GM23338 (cell line): ENCODE data around the gene ATP8A1. TPM values are rescaled to one million over a fixed set of nuclear protein-coding genes. Genes with fewer than 3 reads are reported as not detected.

Experiments
- ATAC-seq: fragments of 200-7000 bp; cut with Tn5 transposase; 3 replicates; pipeline ENCODE4 v1.9.1; 2020
- DNase-seq: peaks from one replicate; pipeline ENCODE4 v3.0.0-alpha.2; 2015; ENCODE audit warnings: low spot score
- H2AFZ ChIP-seq: fragments of 200-600 bp; sonication (generic); 2 replicates; pipeline ENCODE4 v1.8.0; 2016; ENCODE audit warnings: antibody characterized with exemption, mild to moderate bottlenecking, moderate library complexity
- H3F3A ChIP-seq: fragments of 200-600 bp; sonication (generic); replicated peaks from 2 replicates; pipeline ENCODE4 v1.8.0; 2017; ENCODE audit warnings: antibody characterized with exemption, mixed run types, low read depth
- H3K27ac ChIP-seq: fragments of 200-600 bp; sonication (generic); 2 replicates; pipeline ENCODE4 v1.6.1; 2016; ENCODE audit warnings: low read depth
- H3K27me3 ChIP-seq: fragments of 200-600 bp; sonication (generic); 2 replicates; pipeline ENCODE4 v1.8.0; 2016; ENCODE audit warnings: mild to moderate bottlenecking, mixed run types, moderate library complexity; ENCODE audit not compliant: insufficient read depth
- H3K36me3 ChIP-seq: fragments of 200-600 bp; sonication (generic); 2 replicates; pipeline ENCODE4 v1.8.0; 2016; ENCODE audit warnings: mild to moderate bottlenecking; ENCODE audit not compliant: insufficient read depth
- H3K4me1 ChIP-seq: fragments of 200-600 bp; sonication (generic); 2 replicates; pipeline ENCODE4 v1.8.0; 2016; ENCODE audit warnings: mild to moderate bottlenecking, moderate library complexity; ENCODE audit not compliant: insufficient read depth
- H3K4me2 ChIP-seq: fragments of 200-600 bp; sonication (generic); 2 replicates; pipeline ENCODE4 v1.7.1; 2017; ENCODE audit warnings: mixed run types
- H3K4me3 ChIP-seq: fragments of 200-600 bp; sonication (generic); 2 replicates; pipeline ENCODE4 v1.6.1; 2016; ENCODE audit warnings: mixed run types
- H3K79me2 ChIP-seq: fragments of 200-600 bp; sonication (generic); replicated peaks from 2 replicates; pipeline ENCODE4 v1.8.0; 2017; ENCODE audit warnings: mild to moderate bottlenecking; ENCODE audit not compliant: insufficient read depth
- H3K9me2 ChIP-seq: fragments of 200-600 bp; sonication (generic); 2 replicates; pipeline ENCODE4 v1.8.0; 2017; ENCODE audit not compliant: insufficient read depth
- H4K20me1 ChIP-seq: fragments of 200-600 bp; sonication (generic); replicated peaks from 2 replicates; pipeline ENCODE4 v1.8.0; 2017; ENCODE audit warnings: mild to moderate bottlenecking; ENCODE audit not compliant: insufficient read depth
- H3K27ac Mint-ChIP-seq: 2 replicates; pipeline ENCODE4 v1.8.0; 2020; ENCODE audit warnings: inconsistent platforms, mild to moderate bottlenecking, moderate library complexity, mixed read lengths
- H3K27me3 Mint-ChIP-seq: 3 replicates; pipeline ENCODE4 v1.8.0; 2022; ENCODE audit warnings: low read depth, mild to moderate bottlenecking, moderate library complexity, mixed read lengths, inconsistent platforms; ENCODE audit not compliant: insufficient read depth, poor library complexity
- H3K36me3 Mint-ChIP-seq: 3 replicates; pipeline ENCODE4 v1.8.0; 2021; ENCODE audit warnings: low read depth, mild to moderate bottlenecking, inconsistent platforms, moderate library complexity, mixed read lengths
- H3K4me1 Mint-ChIP-seq: 3 replicates; pipeline ENCODE4 v1.8.0; 2020; ENCODE audit warnings: mild to moderate bottlenecking, inconsistent platforms, mixed read lengths
- H3K4me3 Mint-ChIP-seq: 3 replicates; pipeline ENCODE4 v1.8.0; 2021; ENCODE audit warnings: moderate library complexity, mild to moderate bottlenecking, inconsistent platforms, mixed read lengths
- H3K9me3 Mint-ChIP-seq: 3 replicates; pipeline ENCODE4 v1.8.0; 2020; ENCODE audit warnings: moderate library complexity, mild to moderate bottlenecking, inconsistent platforms, mixed read lengths
- CREB1 ChIP-seq: fragments of 250-450 bp; sonication (Bioruptor Pico); IDR thresholded peaks from 2 replicates; pipeline ENCODE4 v1.5.0; 2020; ENCODE audit warnings: low read depth, mild to moderate bottlenecking, moderate library complexity
- CTCF ChIP-seq, 2 experiments: fragments of 200-600 bp in 1 of 2; sonication (generic) in 1 of 2; conservative IDR thresholded peaks; 2 replicates each; pipeline versions ENCODE4 v1.5.1 to v1.6.1; 2016 to 2017; ENCODE audit warnings: antibody characterized with exemption in 2 of 2, low read depth in 2 of 2, mild to moderate bottlenecking in 2 of 2, moderate library complexity in 1 of 2
- ETS1 ChIP-seq: IDR thresholded peaks from 2 replicates; pipeline ENCODE4 v1.6.1; 2016; ENCODE audit warnings: antibody characterized with exemption
- EZH2 ChIP-seq: fragments of 200-600 bp; sonication (generic); IDR thresholded peaks from one replicate; pipeline ENCODE4 v1.8.0; 2017; ENCODE audit warnings: antibody characterized with exemption, mild to moderate bottlenecking, low read depth; ENCODE audit not compliant: unreplicated experiment
- EZH2phosphoT487 ChIP-seq: fragments of 200-600 bp; sonication (generic); IDR thresholded peaks from one replicate; pipeline ENCODE4 v1.8.1; 2018; ENCODE audit warnings: antibody characterized with exemption; ENCODE audit not compliant: unreplicated experiment
- JUNB ChIP-seq: IDR thresholded peaks from one replicate; pipeline ENCODE4 v1.6.1; 2016; ENCODE audit warnings: antibody characterized with exemption; ENCODE audit not compliant: unreplicated experiment
- NANOG ChIP-seq: IDR thresholded peaks from 2 replicates; pipeline ENCODE4 v1.6.1; 2016; ENCODE audit warnings: antibody characterized with exemption, borderline replicate concordance
- POLR2AphosphoS5 ChIP-seq: IDR thresholded peaks from 2 replicates; pipeline ENCODE4 v1.6.1; 2016; ENCODE audit warnings: antibody characterized with exemption, low read depth
- REST ChIP-seq: IDR thresholded peaks from one replicate; pipeline ENCODE4 v1.6.1; 2018; ENCODE audit warnings: antibody characterized with exemption; ENCODE audit not compliant: unreplicated experiment
- STAT1 ChIP-seq: IDR thresholded peaks from one replicate; pipeline ENCODE4 v1.6.1; 2016; ENCODE audit warnings: antibody characterized with exemption; ENCODE audit not compliant: unreplicated experiment
- ZNF114 ChIP-seq: fragments of 250-450 bp; sonication (Bioruptor Pico); IDR thresholded peaks from 2 replicates; pipeline ENCODE4 v1.5.0; 2020; ENCODE audit warnings: mild to moderate bottlenecking, moderate library complexity
- ZNF331 ChIP-seq: fragments of 250-450 bp; sonication (Bioruptor Pico); IDR thresholded peaks from 2 replicates; pipeline ENCODE4 v1.5.0; 2020; ENCODE audit warnings: low read depth, mild to moderate bottlenecking, moderate library complexity
- ZNF462 ChIP-seq: fragments of 250-450 bp; sonication (Bioruptor Pico); IDR thresholded peaks from 2 replicates; pipeline ENCODE4 v1.5.0; 2020; ENCODE audit warnings: mild to moderate bottlenecking, moderate library complexity
- polyA plus RNA-seq: library from polyadenylated mRNA; unstranded; fragments of >200 nt; fragmentation: Nextera tagmentation; extraction: Ambion mirVana; gene quantifications from 2 replicates; pipeline ENCODE4 v1.2.1, GENCODE V29; 2016
- total RNA-seq: library from RNA; depleted of rRNA; stranded (reverse); fragments of >200 nt; shearing (Covaris generic); gene quantifications from 2 replicates; pipeline ENCODE4 v1.2.3, GENCODE V29; 2014

The ATP8A1 gene
- total and polyA plus RNA-seq, 2 experiments from 2014 or later: 6.8 to 66.3 TPM

GRCh38 chr4:42672359-42673081, 15.6 kb upstream of the ATP8A1 start:
- no peaks in the 10 kb centered on the region for H3K36me3 Mint-ChIP-seq
- no peak overlapping the region for H3K27ac Mint-ChIP-seq

More at GRCh38 chr4:42672359-42673081, 15.6 kb upstream of the ATP8A1 start:
- peaks cover 13% of the 10 kb centered on the region for H3K4me1 Mint-ChIP-seq
- Histone ChIP-seq H3K9me2 (no peaks in the 10 kb centered on the region), H3K27ac (no peak overlapping the region), H3K79me2 (no peaks in the 10 kb centered on the region), H3K27me3 (no peaks in the 10 kb centered on the region), H3K4me2 (no peak overlapping the region), H4K20me1 (no peaks in the 10 kb centered on the region), H3K4me1 (no peaks in the 10 kb centered on the region), H2AFZ (peak overlapping the region; percentile 24; the same call in 1 of the 2 replicates), H3F3A (no peaks in the 10 kb centered on the region), H3K36me3 (peaks cover 2% of the 10 kb centered on the region; the same call in 1 of the 2 replicates), H3K4me3 (no peak overlapping the region)
- no peaks in the 10 kb centered on the region for H3K9me3 Mint-ChIP-seq
- no peaks in the 10 kb centered on the region for H3K27me3 Mint-ChIP-seq
- no peak for TF ChIP-seq EZH2
- TF ChIP-seq ZNF114 (CRISPR knock-in tag): no peak
- TF ChIP-seq NANOG: no peak
- no peak for TF ChIP-seq REST
- TF ChIP-seq POLR2AphosphoS5: no peak
- no peak for TF ChIP-seq CREB1 (CRISPR knock-in tag)
- no peak for TF ChIP-seq ETS1
- TF ChIP-seq EZH2phosphoT487: no peak
- no peak for TF ChIP-seq ZNF462 (CRISPR knock-in tag)
- TF ChIP-seq JUNB: no peak
- no peak for TF ChIP-seq ZNF331 (CRISPR knock-in tag)
- no peak for TF ChIP-seq STAT1
- TF ChIP-seq CTCF (conservative IDR thresholded peaks at IDR 0.05; ENCODE audit: low read depth in 2 of 2): no peak
- DNase-seq (no peak), ATAC-seq (no peak)
- no peak overlapping the region for H3K4me3 Mint-ChIP-seq
